H1 (cell line): ENCODE measurements around the gene PRRX2. TPM values are rescaled to one million over a fixed set of nuclear protein-coding genes. Genes with fewer than 3 reads are reported as not detected.

Source experiments
- CTCF ChIA-PET: fragments of 300-600 bp; sonication (Branson Sonifier 250); formaldehyde crosslinking; loops from one replicate; lab custom pipeline; 2021; ENCODE audit not compliant: partially characterized antibody; lab: Charles Lee
- POLR2A ChIA-PET: fragments of 300-600 bp; sonication (Branson Sonifier 250); formaldehyde crosslinking; loops from one replicate; lab custom pipeline; 2021; ENCODE audit warnings: inconsistent platforms; ENCODE audit not compliant: partially characterized antibody; lab: Charles Lee
- DNase-seq, 2 experiments: peaks; one replicate each; pipeline versions ENCODE4 v3.0.0 to v3.0.0-alpha.2; 2010 to 2022; ENCODE audit warnings: low spot score in 2 of 2, low read depth in 1 of 2, mixed read lengths in 1 of 2
- FAIRE-seq: peaks from 2 replicates; lab custom pipeline; 2011; peaks lifted over from hg19 to GRCh38; lab: Jason Lieb, UNC
- H2AFZ ChIP-seq: 2 replicates; pipeline ENCODE4 v1.8.1; 2012; ENCODE audit warnings: low read length, inconsistent platforms
- H2AK5ac ChIP-seq: 2 replicates; pipeline ENCODE4 v1.6.1; 2013; ENCODE audit warnings: low read depth, low read length
- H2BK120ac ChIP-seq: replicated peaks from 2 replicates; pipeline ENCODE3; 2013; ENCODE audit warnings: low read depth, low read length, inconsistent platforms
- H2BK12ac ChIP-seq: 2 replicates; pipeline ENCODE4 v1.6.1; 2013; ENCODE audit warnings: low read depth, low read length
- H2BK15ac ChIP-seq: 2 replicates; pipeline ENCODE4 v1.6.1; 2013; ENCODE audit warnings: low read length
- H2BK20ac ChIP-seq: 2 replicates; pipeline ENCODE4 v1.6.1; 2013; ENCODE audit warnings: low read length
- H2BK5ac ChIP-seq: 2 replicates; pipeline ENCODE4 v1.6.1; 2013; ENCODE audit warnings: low read depth, low read length
- H3K14ac ChIP-seq: 2 replicates; pipeline ENCODE4 v1.6.1; 2013; ENCODE audit warnings: inconsistent platforms; ENCODE audit not compliant: insufficient read length
- H3K18ac ChIP-seq: 2 replicates; pipeline ENCODE4 v1.6.1; 2013; ENCODE audit warnings: low read length; ENCODE audit errors: extremely low read depth
- H3K23ac ChIP-seq: 2 replicates; pipeline ENCODE4 v1.6.1; 2013; ENCODE audit warnings: inconsistent platforms; ENCODE audit not compliant: insufficient read length
- H3K23me2 ChIP-seq: 2 replicates; pipeline ENCODE4 v1.6.1; 2013; ENCODE audit warnings: low read depth, low read length
- H3K27ac ChIP-seq: 2 replicates; pipeline ENCODE4 v1.6.1; 2011; ENCODE audit warnings: low read depth, low read length, inconsistent platforms
- H3K27me3 ChIP-seq, 4 experiments: replicated peaks in 1 of 4; 1 replicate in 1 of 4; 2 replicates in 3 of 4; pipeline versions ENCODE4 v1.6.1 to v1.8.1; 2011 to 2013; ENCODE audit warnings: low read length in 3 of 4, mild to moderate bottlenecking in 3 of 4, inconsistent platforms in 2 of 4, mixed read lengths in 2 of 4, moderate library complexity in 1 of 4; ENCODE audit not compliant: control insufficient read depth in 3 of 4, insufficient read depth in 3 of 4; ENCODE audit errors: extremely low read depth in 1 of 4
- H3K36me3 ChIP-seq, 4 experiments: 2 replicates each; pipeline versions ENCODE4 v1.6.1 to v1.8.1; 2011 to 2013; ENCODE audit warnings: mild to moderate bottlenecking in 4 of 4, low read length in 3 of 4, moderate library complexity in 2 of 4, control low read depth in 1 of 4, inconsistent platforms in 1 of 4; ENCODE audit not compliant: insufficient read depth in 4 of 4, control insufficient read depth in 2 of 4
- H3K4ac ChIP-seq: replicated peaks from 2 replicates; pipeline ENCODE3; 2013; ENCODE audit warnings: low read length, low read depth, mixed read lengths, inconsistent platforms; ENCODE audit not compliant: insufficient read length
- H3K4me1 ChIP-seq, 4 experiments: replicated peaks in 1 of 4; 1 replicate in 1 of 4; 2 replicates in 3 of 4; pipeline versions ENCODE4 v1.6.1 to v1.8.1; 2011 to 2013; ENCODE audit warnings: low read length in 3 of 4, inconsistent platforms in 2 of 4, mixed read lengths in 1 of 4; ENCODE audit not compliant: insufficient read depth in 4 of 4, control insufficient read depth in 3 of 4
- H3K4me2 ChIP-seq, 2 experiments: 2 replicates each; pipeline versions ENCODE4 v1.6.1 to v1.8.1; 2011 to 2013; ENCODE audit warnings: low read depth in 2 of 2, low read length in 2 of 2, control low read depth in 1 of 2, inconsistent platforms in 1 of 2, mild to moderate bottlenecking in 1 of 2; ENCODE audit not compliant: insufficient read depth in 1 of 2
- H3K4me3 ChIP-seq, 4 experiments: fragments of 200-600, 300-600 bp in 1 of 4; sonication (generic), shearing (Covaris generic), sonication (Bioruptor Twin) in 1 of 4; 2 replicates each; pipeline versions ENCODE4 v1.5.1 to v1.8.1; 2011 to 2016; ENCODE audit warnings: low read length in 4 of 4, low read depth in 3 of 4, control low read depth in 2 of 4, inconsistent platforms in 2 of 4, mild to moderate bottlenecking in 2 of 4, mixed read lengths in 1 of 4, moderate library complexity in 1 of 4; ENCODE audit not compliant: insufficient read depth in 2 of 4; ENCODE audit errors: extremely low read depth in 1 of 4
- H3K56ac ChIP-seq: replicated peaks from 2 replicates; pipeline ENCODE3; 2013; ENCODE audit warnings: low read depth, mild to moderate bottlenecking, mixed read lengths, low read length, inconsistent platforms; ENCODE audit not compliant: insufficient read length
- H3K79me1 ChIP-seq: 2 replicates; pipeline ENCODE4 v1.6.1; 2013; ENCODE audit warnings: low read depth, low read length, control low read depth
- H3K79me2 ChIP-seq, 2 experiments: 2 replicates each; pipeline versions ENCODE4 v1.6.1 to v1.8.1; 2012 to 2013; ENCODE audit warnings: low read length in 2 of 2, mild to moderate bottlenecking in 2 of 2, inconsistent platforms in 1 of 2; ENCODE audit not compliant: insufficient read depth in 2 of 2, control insufficient read depth in 1 of 2
- H3K9ac ChIP-seq, 4 experiments: replicated peaks in 1 of 4; 1 replicate in 1 of 4; 2 replicates in 3 of 4; pipeline versions ENCODE4 v1.6.1 to v1.8.1; 2011 to 2013; ENCODE audit warnings: low read depth in 3 of 4, low read length in 3 of 4, control low read depth in 2 of 4, mild to moderate bottlenecking in 2 of 4, moderate library complexity in 2 of 4, inconsistent platforms in 1 of 4; ENCODE audit errors: extremely low read depth in 1 of 4
- H3K9me3 ChIP-seq, 2 experiments: 2 replicates each; pipeline versions ENCODE4 v1.6.1 to v1.8.1; 2012 to 2013; ENCODE audit warnings: mild to moderate bottlenecking in 2 of 2, moderate library complexity in 2 of 2, control low read depth in 1 of 2, inconsistent platforms in 1 of 2, low read depth in 1 of 2, low read length in 1 of 2, mixed read lengths in 1 of 2; ENCODE audit not compliant: insufficient read depth in 2 of 2
- H4K20me1 ChIP-seq, 2 experiments: replicated peaks in 1 of 2; 2 replicates each; pipeline versions ENCODE3 to v1.8.1; 2011 to 2013; ENCODE audit warnings: inconsistent platforms in 2 of 2, low read length in 2 of 2, mild to moderate bottlenecking in 1 of 2; ENCODE audit not compliant: insufficient read depth in 2 of 2, control insufficient read depth in 1 of 2
- H4K5ac ChIP-seq: 2 replicates; pipeline ENCODE4 v1.6.1; 2013; ENCODE audit warnings: low read length, low read depth, mixed read lengths, inconsistent platforms; ENCODE audit not compliant: insufficient read length
- H4K8ac ChIP-seq: 2 replicates; pipeline ENCODE4 v1.8.0; 2013; ENCODE audit warnings: mild to moderate bottlenecking, moderate library complexity, low read length, inconsistent platforms; ENCODE audit not compliant: insufficient read depth; ENCODE audit errors: extremely low read depth
- H4K91ac ChIP-seq: replicated peaks from 2 replicates; pipeline ENCODE3; 2013; ENCODE audit warnings: low read length, mixed read lengths, inconsistent platforms; ENCODE audit not compliant: insufficient read length
- MAFK ChIP-seq: IDR thresholded peaks from 2 replicates; pipeline ENCODE4 v1.6.1; 2012; ENCODE audit warnings: low read depth, mild to moderate bottlenecking, improper control_type of control experiment, low read length
- USF2 ChIP-seq: IDR thresholded peaks from 2 replicates; pipeline ENCODE4 v1.6.1; 2011; ENCODE audit warnings: low read length, improper control_type of control experiment
- WGBS, 2 experiments: shearing (Covaris generic) in 1 of 2; methylation state at CpG; one replicate each; pipeline versions ENCODE4 v1.1.6 to v1.1.7; 2013 to 2015; ENCODE audit warnings: low lambda C conversion rate in 2 of 2, mixed read lengths in 2 of 2, inconsistent platforms in 1 of 2, low coverage in 1 of 2, missing lambda C conversion rate in 1 of 2; ENCODE audit not compliant: insufficient replicate concordance in 2 of 2, insufficient coverage in 1 of 2, insufficient read length in 1 of 2; ENCODE audit errors: extremely low coverage in 1 of 2, missing lambda C conversion rate in 1 of 2; 5-methylcytosine and 5-hydroxymethylcytosine counted together
- polyA plus RNA-seq, 7 experiments: library from polyadenylated mRNA; depleted of rRNA in 3 of 7; stranded (reverse) in 5 of 7; unstranded in 2 of 7; fragments of >200 nt in 5 of 7; fragments of 200-250 nt in 2 of 7; gene quantifications; 1 replicate in 5 of 7; 2 replicates in 1 of 7; 4 replicates in 1 of 7; pipeline versions ENCODE4 v1.2.1 to v1.2.3, GENCODE V29; 2011 to 2013; ENCODE audit warnings: missing spikeins in 2 of 7, mixed read lengths in 2 of 7
- total RNA-seq: library from RNA; stranded (reverse); fragmentation: NEBNext Ultra II Directional; extraction: Animal tissue kit (Norgen Biotek cat#: 25700); gene quantifications from 2 replicates; pipeline ENCODE4 v1.2.1, GENCODE V29; 2021

PRRX2 gene
- total and polyA plus RNA-seq, 2 of the 8 experiments (the other 6 are each of a cell fraction or from before 2014, with no cell fraction given), result 5.8 to 9.2 TPM

GRCh38 chr9:129701054-129701453 lies 35.6 kb downstream of the PRRX2 start:
- DNase-seq, result no peak
- H2AFZ ChIP-seq, result no peak overlapping the region
- H2BK15ac ChIP-seq, result no peak overlapping the region
- H3K9me3 ChIP-seq, result no peaks in the 10 kb centered on the region
- H3K4me3 ChIP-seq, result no peak overlapping the region
- no peak for FAIRE-seq
- no peak overlapping the region for H4K5ac ChIP-seq
- no peak overlapping the region for H3K14ac ChIP-seq
- peaks cover 13% of the 10 kb centered on the region; the same call in 1 of the 2 replicates for H3K23me2 ChIP-seq
- no peak overlapping the region for H3K4ac ChIP-seq
- no peak overlapping the region for H4K8ac ChIP-seq
- no peaks in the 10 kb centered on the region for H3K79me2 ChIP-seq
- H3K4me1 ChIP-seq, result peaks cover 0 to 9% (median 7%) of the 10 kb centered on the region in 4 experiments; a peak in 5 of 7 replicates
- H3K27ac ChIP-seq, result no peak overlapping the region
- H3K18ac ChIP-seq, result no peak overlapping the region
- 91% methylated on average over 11 of the region's 11 CpGs; no CpG with 5 or more reads in 1 of the 2 experiments for WGBS, 2 experiments
- H4K20me1 ChIP-seq, result no peaks in the 10 kb centered on the region
- no peak overlapping the region for H3K23ac ChIP-seq
- H3K79me1 ChIP-seq, result peaks cover 3% of the 10 kb centered on the region; the same call in 1 of the 2 replicates
- ChIA-PET POLR2A (no interaction called here), CTCF (interaction anchor here (1.3 to 2.9 kb wide), 4 partner anchors 9 to 20 kb away, joined by 5 to 10 read pairs (median 8); no protein-coding TSS in a partner anchor)
- H4K91ac ChIP-seq, result no peak overlapping the region
- no peaks in the 10 kb centered on the region for H3K36me3 ChIP-seq
- H2BK5ac ChIP-seq, result no peak overlapping the region
- H3K4me2 ChIP-seq, result no peak overlapping the region
- H2BK12ac ChIP-seq, result peak overlapping the region; percentile 33; the same call in 1 of the 2 replicates
- no peak overlapping the region for H3K9ac ChIP-seq
- no peak overlapping the region for H2BK120ac ChIP-seq
- H2BK20ac ChIP-seq, result no peak overlapping the region
- H3K27me3 ChIP-seq, result peaks cover 0 to 14% (median 9%) of the 10 kb centered on the region in 4 experiments; a peak in 3 of 7 replicates
- H2AK5ac ChIP-seq, result 0 out of 2 replicates have a peak overlapping the region, but pooled peaks have one; percentile 75
- H3K56ac ChIP-seq, result no peak overlapping the region
- no peak for TF ChIP-seq MAFK
- no peak for TF ChIP-seq USF2
